C4-2B (cell line): ENCODE measurements around the gene RBM42.

Experiments used
- H3K27ac ChIP-seq: fragments of 450-650 bp; 2 replicates; pipeline ENCODE4 v1.5.1; 2017
- CTCF ChIP-seq: fragments of 450-650 bp; conservative IDR thresholded peaks from 2 replicates; pipeline ENCODE4 v1.5.1; 2017; ENCODE audit warnings: mild to moderate bottlenecking
- ZFX ChIP-seq: fragments of 450-650 bp; IDR thresholded peaks from 2 replicates; pipeline ENCODE4 v1.6.1; 2017

RBM42 gene

GRCh38 chr19:35622750-35623149 is 6.1 kb upstream of the RBM42 start:
- no peak overlapping the region for H3K27ac ChIP-seq
- TF ChIP-seq CTCF (no peak), ZFX (no peak)

- TF ChIP-seq CTCF (no peak), ZFX (no peak)
Observed at GRCh38 chr19:35623327-35624010, 5.4 kb upstream of the RBM42 start.

GRCh38 chr19:35628264-35628564 is 622 bp upstream of the RBM42 start:
- H3K27ac ChIP-seq = peak overlapping the region; percentile 86
- TF ChIP-seq CTCF (no peak), ZFX (no peak)

More at GRCh38 chr19:35623327-35624010, 5.4 kb upstream of the RBM42 start:
- no peak overlapping the region for H3K27ac ChIP-seq

- TF ChIP-seq ZFX (no peak), CTCF (no peak)
- peak overlapping the region; percentile 86 for H3K27ac ChIP-seq
Observed at GRCh38 chr19:35629332-35629633, 447 bp downstream of the RBM42 start.

- no peak overlapping the region for H3K27ac ChIP-seq
- TF ChIP-seq ZFX (no peak), CTCF (no peak)
Observed at GRCh38 chr19:35633727-35634440, 5.0 kb downstream of the RBM42 start.

GRCh38 chr19:35636651-35637050 is 7.8 kb downstream of the RBM42 start:
- TF ChIP-seq CTCF = no peak
- TF ChIP-seq ZFX = no peak
- H3K27ac ChIP-seq = no peak overlapping the region

GRCh38 chr19:35637165-35637564 is 8.3 kb downstream of the RBM42 start:
- TF ChIP-seq ZFX = no peak
- TF ChIP-seq CTCF = no peak
- no peak overlapping the region for H3K27ac ChIP-seq
